GM19372 (cell line): ENCODE measurements around the gene NDFIP1.
A peak's percentile ranks its signal among the peaks of the same experiment; 100 is the strongest.

Experiments used
- ATAC-seq: cut with Tn5 transposase; IDR thresholded peaks from one replicate; pipeline ENCODE4 v1.9.1; 2021; ENCODE audit warnings: mild to moderate bottlenecking, low read depth, moderate library complexity; ENCODE audit not compliant: unreplicated experiment

Gene NDFIP1

GRCh38 chr5:142117579-142118151, 9.1 kb downstream of the NDFIP1 start:
- ATAC-seq: no peak

- ATAC-seq: no peak
Observed at GRCh38 chr5:142118155-142118686, 9.6 kb downstream of the NDFIP1 start.

GRCh38 chr5:142119051-142119625, 10.6 kb downstream of the NDFIP1 start:
- ATAC-seq: no peak

- no peak for ATAC-seq
Observed at GRCh38 chr5:142120247-142120935, 11.8 kb downstream of the NDFIP1 start.

- ATAC-seq: no peak
Observed at GRCh38 chr5:142122121-142122520, 13.5 kb downstream of the NDFIP1 start.

- ATAC-seq: no peak
Observed at GRCh38 chr5:142125378-142125777, 16.8 kb downstream of the NDFIP1 start.

GRCh38 chr5:142125963-142126362, 17.4 kb downstream of the NDFIP1 start:
- ATAC-seq: no peak

GRCh38 chr5:142128675-142129208, 20.2 kb downstream of the NDFIP1 start:
- ATAC-seq: no peak

- no peak for ATAC-seq
Observed at GRCh38 chr5:142129446-142130066, 21.0 kb downstream of the NDFIP1 start.

- no peak for ATAC-seq
Observed at GRCh38 chr5:142131394-142131793, 22.8 kb downstream of the NDFIP1 start.

- ATAC-seq: no peak
Observed at GRCh38 chr5:142132916-142133315, 24.3 kb downstream of the NDFIP1 start.

GRCh38 chr5:142133330-142134206, 25.0 kb downstream of the NDFIP1 start:
- no peak for ATAC-seq

GRCh38 chr5:142134331-142135010, 25.9 kb downstream of the NDFIP1 start:
- ATAC-seq: no peak

- no peak for ATAC-seq
Observed at GRCh38 chr5:142141463-142141862, 32.9 kb downstream of the NDFIP1 start.

- ATAC-seq: no peak
Observed at GRCh38 chr5:142143878-142144277, 35.3 kb downstream of the NDFIP1 start.

GRCh38 chr5:142145106-142145900, 36.7 kb downstream of the NDFIP1 start:
- ATAC-seq: peak; percentile 88

- no peak for ATAC-seq
Observed at GRCh38 chr5:142149363-142149762, 40.8 kb downstream of the NDFIP1 start.

- ATAC-seq: no peak
Observed at GRCh38 chr5:142150431-142150830, 41.9 kb downstream of the NDFIP1 start.
